K562 (cell line): Measurements from ENCODE around the gene PLEKHN1. TPM values are rescaled to one million over a fixed set of nuclear protein-coding genes. Genes with fewer than 3 reads are reported as not detected.

Experiments used
- ATAC-seq: fragments of 200-7000 bp; cut with Tn5 transposase; 3 replicates; pipeline ENCODE4 v1.9.1; 2020; ENCODE audit warnings: moderate library complexity
- BruUV-seq: library from RNA; stranded (reverse); fragments of 400-500 nt; replicated peaks from 2 replicates; lab custom pipeline; 2021; lab: Mats Ljungman, UMichigan
- CTCF ChIA-PET: fragments of 300-600 bp; formaldehyde crosslinking; extraction: SDS; loops from one replicate; lab custom pipeline; 2021; ENCODE audit warnings: low intra/inter-chr PET ratio; lab: Yijun Ruan, JAX
- POLR2A ChIA-PET: fragments of 300-600, 350-650 bp; sonication (Branson Sonifier 250); formaldehyde crosslinking; extraction: SDS; loops from one replicate; lab custom pipeline; 2021; ENCODE audit warnings: antibody characterized with exemption, inconsistent platforms; lab: Yijun Ruan, JAX
- DNase-seq, 4 experiments: peaks; one replicate each; pipeline versions ENCODE4 v3.0.0 to v3.0.0-alpha.2; 2011 to 2018; ENCODE audit warnings: low spot score in 3 of 4, mixed read lengths in 3 of 4; ENCODE audit errors: extremely low read depth in 1 of 4
- FAIRE-seq: peaks from 2 replicates; lab custom pipeline; 2011; peaks lifted over from hg19 to GRCh38; lab: Jason Lieb, UNC
- H2AFZ ChIP-seq: 2 replicates; pipeline ENCODE4 v1.6.0; 2011; ENCODE audit warnings: low read depth, low read length, control low read depth, inconsistent platforms
- H3K27ac ChIP-seq: fragments of 200-600 bp; 3 replicates; pipeline ENCODE4 v1.8.0; 2011; ENCODE audit warnings: low read depth, mild to moderate bottlenecking, control low read depth, inconsistent platforms, low read length, moderate library complexity, mixed read lengths; ENCODE audit errors: extremely low read depth
- H3K27me3 ChIP-seq, 2 experiments: fragments of 300-600 bp in 1 of 2; 2 replicates in 1 of 2; 3 replicates in 1 of 2; pipeline versions ENCODE4 v1.6.0 to v1.8.0; 2011; ENCODE audit warnings: inconsistent platforms in 2 of 2, low read length in 2 of 2, mild to moderate bottlenecking in 1 of 2, mixed read lengths in 1 of 2, moderate library complexity in 1 of 2; ENCODE audit not compliant: control insufficient read depth in 2 of 2, insufficient read depth in 2 of 2
- H3K36me3 ChIP-seq: fragments of 300-600 bp; 3 replicates; pipeline ENCODE4 v1.8.0; 2011; ENCODE audit warnings: mild to moderate bottlenecking, low read length, inconsistent platforms; ENCODE audit not compliant: control insufficient read depth, insufficient read depth
- H3K4me1 ChIP-seq, 2 experiments: fragments of 200-600 bp in 1 of 2; replicated peaks in 1 of 2; 2 replicates in 1 of 2; 3 replicates in 1 of 2; pipeline versions ENCODE4 v1.5.1 to v1.8.0; 2011; ENCODE audit warnings: inconsistent platforms in 2 of 2, low read length in 2 of 2, mild to moderate bottlenecking in 1 of 2, mixed read lengths in 1 of 2, moderate library complexity in 1 of 2; ENCODE audit not compliant: control insufficient read depth in 2 of 2, insufficient read depth in 2 of 2
- H3K4me2 ChIP-seq: 2 replicates; pipeline ENCODE4 v1.6.1; 2011; ENCODE audit warnings: low read length, control low read depth, inconsistent platforms, mixed read lengths; ENCODE audit not compliant: insufficient read depth
- H3K4me3 ChIP-seq: fragments of 200-600 bp; sonication (generic), shearing (Covaris generic); 2 replicates; pipeline ENCODE4 v1.5.1; 2016; ENCODE audit warnings: control low read depth, inconsistent platforms
- H3K79me2 ChIP-seq: fragments of 200-600 bp; 3 replicates; pipeline ENCODE4 v1.8.0; 2011; ENCODE audit warnings: low read length, inconsistent platforms; ENCODE audit not compliant: control insufficient read depth, insufficient read depth
- H3K9ac ChIP-seq, 2 experiments: 2 replicates each; pipeline versions ENCODE4 v1.6.0 to v1.6.1; 2011; ENCODE audit warnings: low read depth in 2 of 2, low read length in 2 of 2, control low read depth in 1 of 2, inconsistent platforms in 1 of 2, mild to moderate bottlenecking in 1 of 2, mixed read lengths in 1 of 2; ENCODE audit not compliant: insufficient read depth in 1 of 2
- H3K9me1 ChIP-seq: one replicate; pipeline ENCODE4 v1.6.0; 2011; ENCODE audit warnings: inconsistent platforms, mild to moderate bottlenecking, low read length, moderate library complexity; ENCODE audit not compliant: control insufficient read depth, insufficient read depth
- H3K9me3 ChIP-seq: replicated peaks from 2 replicates; pipeline ENCODE4 v1.5.1; 2011; ENCODE audit warnings: low read depth, low read length, inconsistent platforms; ENCODE audit not compliant: control insufficient read depth, insufficient read depth
- H4K20me1 ChIP-seq: replicated peaks from 2 replicates; pipeline ENCODE4 v1.6.1; 2011; ENCODE audit warnings: low read length, inconsistent platforms, mixed read lengths; ENCODE audit not compliant: control insufficient read depth, insufficient read depth
- HOMEZ ChIP-seq: fragments of 250-450 bp; sonication (Bioruptor Pico); IDR thresholded peaks from 2 replicates; pipeline ENCODE4 v1.4.0; 2020; ENCODE audit warnings: mild to moderate bottlenecking, moderate library complexity
- NFRKB ChIP-seq: fragments of 450-650 bp; IDR thresholded peaks from 2 replicates; pipeline ENCODE4 v1.6.1; 2016; ENCODE audit warnings: low read depth
- POLR2G ChIP-seq: fragments of 200-400 bp; formaldehyde crosslinking; IDR thresholded peaks from 2 replicates; pipeline ENCODE4 v1.6.1; 2017; ENCODE audit warnings: low read depth, mild to moderate bottlenecking, antibody characterized with exemption, low read length, moderate library complexity
- RBFOX2 ChIP-seq: fragments of 200-400 bp; formaldehyde crosslinking; IDR thresholded peaks from 2 replicates; pipeline ENCODE4 v1.6.1; 2017; ENCODE audit warnings: low read depth, mild to moderate bottlenecking, low read length, moderate library complexity
- WGBS: fragments of 100-300 bp; shearing (Covaris generic); methylation state at CpG from one replicate; pipeline ENCODE4 v1.1.6; 2016; ENCODE audit warnings: low coverage, mixed read lengths; ENCODE audit not compliant: insufficient coverage; ENCODE audit errors: missing lambda C conversion rate; 5-methylcytosine and 5-hydroxymethylcytosine counted together
- in situ Hi-C: fragments of 300-500 bp; cut with MboI; formaldehyde crosslinking; loops from 4 replicates; pipeline ENCODE4 v1.15.0; 2018; ENCODE audit warnings: inconsistent platforms, mixed read lengths
- intact Hi-C: fragments of 100-400 bp; cut with micrococcal nuclease; formaldehyde crosslinking; loops from 2 replicates; pipeline ENCODE4 v1.14.2; 2022
- polyA plus RNA-seq, 8 experiments: library from polyadenylated mRNA; depleted of rRNA in 4 of 8; stranded (reverse) in 5 of 8; unstranded in 3 of 8; fragments of >200 nt; fragmentation: Nextera tagmentation in 2 of 8; fragmentation: Illumina TruSeq in 1 of 8; extraction: Ambion mirVana in 2 of 8; extraction: Trizol in 1 of 8; gene quantifications; 2 replicates each; pipeline versions ENCODE4 v1.2.1 to v1.2.3, GENCODE V29; 2011 to 2014; ENCODE audit warnings: inconsistent platforms in 1 of 8, missing spikeins in 1 of 8
- total RNA-seq, 7 experiments: library from RNA; depleted of rRNA in 6 of 7; stranded (reverse); fragments of >200 nt in 6 of 7; fragmentation: Illumina TruSeq in 2 of 7; extraction: Trizol in 2 of 7; gene quantifications; 2 replicates each; pipeline versions ENCODE4 v1.2.1 to v1.2.3, GENCODE V29; 2011 to 2021; ENCODE audit warnings: low replicate concordance in 1 of 7

Gene PLEKHN1
- total and polyA plus RNA-seq, 9 of the 15 experiments (the other 6 are each of a cell fraction or from before 2014, with no cell fraction given): 0.07 to 1.5 (median 0.13) TPM; not detected in 2

GRCh38 chr1:952603-953002 lies 13.7 kb upstream of the PLEKHN1 start (continued):
- TF ChIP-seq HOMEZ (CRISPR knock-in tag): no peak

- ChIA-PET CTCF (no interaction called here), POLR2A (interaction anchor here (1.4 kb wide), 1 partner anchor 11 kb away, joined by 3 read pairs; no protein-coding TSS in a partner anchor)
- H4K20me1 ChIP-seq: peaks cover 14% of the 10 kb centered on the region
- BruUV-seq: no TSS peak
- ATAC-seq (no peak), FAIRE-seq (no peak), DNase-seq (no peak)
- TF ChIP-seq POLR2G (peak; percentile 6; the same call in 1 of the 2 replicates), RBFOX2 (peak; percentile 58), NFRKB (no peak)
- no peaks in the 10 kb centered on the region for H3K9me3 ChIP-seq
- no peaks in the 10 kb centered on the region for H3K27me3 ChIP-seq
- no peaks in the 10 kb centered on the region for H3K9me1 ChIP-seq
- 93% methylated on average over 32 of the region's 32 CpGs for WGBS
- in situ Hi-C loops (no loop called here), intact Hi-C loops (no loop called here)
- H3K4me2 ChIP-seq: no peak overlapping the region
- H3K27ac ChIP-seq: no peak overlapping the region
- H3K36me3 ChIP-seq: peaks cover 91% of the 10 kb centered on the region
- H3K4me1 ChIP-seq: peaks cover 7 to 51% of the 10 kb centered on the region in 2 experiments; a peak in 3 of 5 replicates
- peaks cover 32% of the 10 kb centered on the region for H3K79me2 ChIP-seq
- H3K9ac ChIP-seq: no peak overlapping the region
- H2AFZ ChIP-seq: no peak overlapping the region
- no peak overlapping the region for H3K4me3 ChIP-seq
These were observed 12.6 kb upstream of the PLEKHN1 start for GRCh38 chr1:953524-954320.
